SK-N-SH (cell line): ENCODE data around the gene DENND2A. TPM values are rescaled to one million over a fixed set of nuclear protein-coding genes. Genes with fewer than 3 reads are reported as not detected.

ENCODE experiments used
- CTCF ChIA-PET: fragments of 300-600, 350-600 bp; formaldehyde crosslinking; extraction: SDS; loops from one replicate; lab custom pipeline; 2021; lab: Yijun Ruan, JAX
- POLR2A ChIA-PET: fragments of 350-600 bp; sonication (Branson Sonifier 250); formaldehyde crosslinking; extraction: SDS; loops from one replicate; lab custom pipeline; 2020; ENCODE audit warnings: antibody characterized with exemption, inconsistent platforms; lab: Yijun Ruan, JAX
- DNase-seq: peaks from one replicate; pipeline ENCODE4 v3.0.0; 2012
- H2AFZ ChIP-seq: fragments of 200-600 bp; sonication (generic); 2 replicates; pipeline ENCODE4 v1.8.1; 2016; ENCODE audit warnings: antibody characterized with exemption, mild to moderate bottlenecking, low read depth
- H3F3A ChIP-seq: fragments of 200-600 bp; sonication (generic); replicated peaks from 2 replicates; pipeline ENCODE3; 2016; ENCODE audit warnings: antibody characterized with exemption, mild to moderate bottlenecking; ENCODE audit not compliant: insufficient read depth
- H3K27ac ChIP-seq, 2 experiments: fragments of 200-500 bp in 1 of 2; fragments of 200-600 bp in 1 of 2; sonication (Bioruptor generic) in 1 of 2; sonication (generic), shearing (Covaris generic) in 1 of 2; 2 replicates each; pipeline versions ENCODE4 v1.5.1 to v1.6.1; 2014 to 2016; ENCODE audit warnings: low read depth in 2 of 2, inconsistent platforms in 1 of 2, low read length in 1 of 2, mild to moderate bottlenecking in 1 of 2, mixed read lengths in 1 of 2
- H3K27me3 ChIP-seq: fragments of 200-600 bp; sonication (generic), shearing (Covaris generic); 2 replicates; pipeline ENCODE4 v1.6.1; 2016; ENCODE audit warnings: mixed run types; ENCODE audit not compliant: insufficient read depth
- H3K36me3 ChIP-seq, 2 experiments: fragments of 200-500 bp in 1 of 2; fragments of 200-600 bp in 1 of 2; sonication (Bioruptor generic) in 1 of 2; sonication (generic) in 1 of 2; replicated peaks in 1 of 2; 2 replicates each; pipeline versions ENCODE3 to v1.5.1; 2014 to 2016; ENCODE audit warnings: low read length in 1 of 2, mild to moderate bottlenecking in 1 of 2; ENCODE audit not compliant: insufficient read depth in 2 of 2, control insufficient read depth in 1 of 2
- H3K4me1 ChIP-seq, 2 experiments: fragments of 200-500 bp in 1 of 2; fragments of 200-600 bp in 1 of 2; sonication (Bioruptor generic) in 1 of 2; sonication (generic), shearing (Covaris generic) in 1 of 2; 2 replicates each; pipeline versions ENCODE4 v1.5.1 to v1.6.1; 2014 to 2016; ENCODE audit warnings: low read depth in 1 of 2, low read length in 1 of 2, mixed run types in 1 of 2; ENCODE audit not compliant: insufficient read depth in 2 of 2, control insufficient read depth in 1 of 2
- H3K4me2 ChIP-seq: fragments of 200-600 bp; sonication (generic), shearing (Covaris generic); 2 replicates; pipeline ENCODE4 v1.6.1; 2017; ENCODE audit warnings: mixed run types
- H3K4me3 ChIP-seq, 2 experiments: fragments of 200-500 bp in 1 of 2; fragments of 200-600 bp in 1 of 2; sonication (Bioruptor generic) in 1 of 2; sonication (generic), shearing (Covaris generic) in 1 of 2; 2 replicates each; pipeline versions ENCODE4 v1.5.1 to v1.8.1; 2014 to 2016; ENCODE audit warnings: low read depth in 2 of 2, inconsistent platforms in 1 of 2, low read length in 1 of 2, mild to moderate bottlenecking in 1 of 2, mixed read lengths in 1 of 2, moderate library complexity in 1 of 2
- H3K79me2 ChIP-seq: fragments of 200-600 bp; sonication (generic); 2 replicates; pipeline ENCODE4 v1.8.1; 2017; ENCODE audit warnings: mild to moderate bottlenecking; ENCODE audit not compliant: insufficient read depth
- H3K9ac ChIP-seq: fragments of 200-600 bp; sonication (generic); 2 replicates; pipeline ENCODE4 v1.6.1; 2017; ENCODE audit warnings: mixed run types
- H3K9me2 ChIP-seq: fragments of 200-600 bp; sonication (generic); 2 replicates; pipeline ENCODE4 v1.6.1; 2017; ENCODE audit warnings: mixed run types
- H3K9me3 ChIP-seq: fragments of 200-600 bp; sonication (generic); 2 replicates; pipeline ENCODE4 v1.6.1; 2017; ENCODE audit warnings: mixed run types, mild to moderate bottlenecking, moderate library complexity
- H4K20me1 ChIP-seq: fragments of 200-600 bp; sonication (generic); 2 replicates; pipeline ENCODE4 v1.6.1; 2017; ENCODE audit warnings: mild to moderate bottlenecking, mixed run types; ENCODE audit not compliant: insufficient read depth
- CHD2 ChIP-seq: fragments of 150-350 bp; IDR thresholded peaks from 2 replicates; pipeline ENCODE4 v1.6.1; 2018; ENCODE audit warnings: low read length; ENCODE audit not compliant: partially characterized antibody
- EZH2phosphoT487 ChIP-seq: fragments of 200-600 bp; sonication (generic); IDR thresholded peaks from 2 replicates; pipeline ENCODE4 v1.6.1; 2017; ENCODE audit warnings: low read depth, mixed run types, mild to moderate bottlenecking, antibody characterized with exemption, moderate library complexity, borderline replicate concordance
- FOSL2 ChIP-seq: IDR thresholded peaks from 2 replicates; pipeline ENCODE4 v1.4.0; 2012; ENCODE audit warnings: low read depth, mild to moderate bottlenecking, moderate library complexity, borderline replicate concordance
- FOXM1 ChIP-seq: IDR thresholded peaks from 2 replicates; pipeline ENCODE4 v1.4.0; 2012; ENCODE audit warnings: low read depth, mild to moderate bottlenecking
- GABPA ChIP-seq: IDR thresholded peaks from 2 replicates; pipeline ENCODE4 v1.4.0; 2012; ENCODE audit warnings: low read depth, mild to moderate bottlenecking
- GATA2 ChIP-seq: sonication (generic); formaldehyde crosslinking; IDR thresholded peaks from 2 replicates; pipeline ENCODE4 v1.5.0; 2020; ENCODE audit warnings: mild to moderate bottlenecking, missing genetic modification reagents
- JUND ChIP-seq: IDR thresholded peaks from 2 replicates; pipeline ENCODE4 v1.4.0; 2012
- MAX ChIP-seq: IDR thresholded peaks from 2 replicates; pipeline ENCODE4 v1.4.0; 2012; ENCODE audit warnings: low read depth
- MXI1 ChIP-seq: IDR thresholded peaks from 2 replicates; pipeline ENCODE4 v1.6.1; 2012; ENCODE audit warnings: mild to moderate bottlenecking, low read depth, low read length, improper control_type of control experiment
- NFIC ChIP-seq: IDR thresholded peaks from 2 replicates; pipeline ENCODE4 v1.4.0; 2012; ENCODE audit warnings: borderline replicate concordance
- PBX3 ChIP-seq: IDR thresholded peaks from 2 replicates; pipeline ENCODE4; 2012
- RAD21 ChIP-seq: IDR thresholded peaks from 2 replicates; pipeline ENCODE4 v1.6.1; 2012; ENCODE audit warnings: mild to moderate bottlenecking, low read length
- RFX5 ChIP-seq: IDR thresholded peaks from 2 replicates; pipeline ENCODE4 v1.6.1; 2012; ENCODE audit warnings: mild to moderate bottlenecking, improper control_type of control experiment, low read length
- SIN3A ChIP-seq: IDR thresholded peaks from 2 replicates; pipeline ENCODE4 v1.6.1; 2012; ENCODE audit warnings: low read depth, mild to moderate bottlenecking, low read length, moderate library complexity, borderline replicate concordance
- TAF1 ChIP-seq: IDR thresholded peaks from 2 replicates; pipeline ENCODE4 v1.6.1; 2012; ENCODE audit warnings: low read depth, mild to moderate bottlenecking, low read length, moderate library complexity, borderline replicate concordance
- TEAD4 ChIP-seq: IDR thresholded peaks from 2 replicates; pipeline ENCODE4 v1.4.0; 2012; ENCODE audit warnings: mild to moderate bottlenecking, borderline replicate concordance; ENCODE audit not compliant: insufficient read depth
- USF1 ChIP-seq: IDR thresholded peaks from 2 replicates; pipeline ENCODE4 v1.4.0; 2012; ENCODE audit warnings: low read depth, borderline replicate concordance
- USF2 ChIP-seq: fragments of 150-350 bp; IDR thresholded peaks from 2 replicates; pipeline ENCODE4 v1.6.1; 2017; ENCODE audit warnings: antibody characterized with exemption, low read length, low read depth, borderline replicate concordance
- ZBTB33 ChIP-seq: IDR thresholded peaks from 2 replicates; pipeline ENCODE4 v1.4.0; 2012; ENCODE audit warnings: low read depth, borderline replicate concordance
- WGBS: methylation state at CpG from one replicate; pipeline ENCODE4 v1.1.6; 2017; ENCODE audit warnings: low lambda C conversion rate; 5-methylcytosine and 5-hydroxymethylcytosine counted together
- polyA plus RNA-seq, 3 experiments: library from polyadenylated mRNA; depleted of rRNA; stranded (reverse); fragments of >200 nt; gene quantifications; 2 replicates each; pipeline ENCODE4 v1.2.3, GENCODE V29; 2012

DENND2A gene
- polyA plus RNA-seq, 1 of the 3 experiments (the other 2 are of a cell fraction): 3.5 TPM

DNA sequence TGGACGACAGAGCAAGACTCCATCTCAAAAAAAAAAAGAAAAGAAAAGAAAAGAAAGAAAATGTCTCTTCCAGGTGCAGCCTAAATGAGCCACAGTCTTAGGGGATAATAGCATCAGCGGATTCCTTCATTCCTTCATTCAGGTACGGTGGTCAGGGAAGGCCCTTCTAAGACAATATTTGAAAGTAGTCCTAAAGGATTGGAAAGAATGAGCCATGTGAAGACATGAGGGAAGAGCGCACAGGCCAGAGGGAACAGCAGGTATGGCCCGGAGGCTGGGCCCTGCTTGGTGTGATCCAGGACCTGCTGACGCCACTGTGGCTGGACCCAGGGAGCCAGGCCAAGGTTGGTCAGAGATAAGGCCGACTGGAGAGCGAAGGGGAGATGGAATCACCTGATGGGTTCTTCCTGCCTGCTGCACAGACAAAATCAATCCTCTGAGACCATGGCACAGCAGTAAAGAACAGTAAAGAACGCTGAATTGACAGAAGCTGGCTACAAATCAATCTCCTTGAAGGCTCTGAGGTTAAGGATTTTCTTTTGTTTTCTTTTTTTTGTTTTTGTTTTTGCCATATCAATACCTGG lies 145.0 kb downstream of the DENND2A start:
- no peak overlapping the region for H3K9ac ChIP-seq
- ChIA-PET POLR2A (interaction anchor here (0.6 kb wide), 1 partner anchor 166 kb away, joined by 3 read pairs; no protein-coding TSS in a partner anchor), CTCF (interaction anchor here (0.9 to 1.2 kb wide), 2 partner anchors 22 to 158 kb away, joined by 3 to 7 read pairs; no protein-coding TSS in a partner anchor)
- no peak overlapping the region for H3K4me3 ChIP-seq
- no peaks in the 10 kb centered on the region for H3K9me2 ChIP-seq
- no peaks in the 10 kb centered on the region for H3K79me2 ChIP-seq
- TF ChIP-seq SIN3A (no peak), USF2 (no peak), RFX5 (no peak), USF1 (no peak), TEAD4 (no peak), FOXM1 (no peak), GATA2 (CRISPR knock-in tag) (no peak), CHD2 (no peak)
- DNase-seq: no peak
- no peaks in the 10 kb centered on the region for H3K9me3 ChIP-seq
- H3K27ac ChIP-seq: no peak overlapping the region
- no peaks in the 10 kb centered on the region for H3K36me3 ChIP-seq
- no peaks in the 10 kb centered on the region for H3F3A ChIP-seq
- no peaks in the 10 kb centered on the region for H3K4me1 ChIP-seq
- no peaks in the 10 kb centered on the region for H4K20me1 ChIP-seq
- no peaks in the 10 kb centered on the region for H3K27me3 ChIP-seq
- H3K4me2 ChIP-seq: no peak overlapping the region
- WGBS: 84% methylated on average over 9 of the region's 9 CpGs
- no peak overlapping the region for H2AFZ ChIP-seq

DNA sequence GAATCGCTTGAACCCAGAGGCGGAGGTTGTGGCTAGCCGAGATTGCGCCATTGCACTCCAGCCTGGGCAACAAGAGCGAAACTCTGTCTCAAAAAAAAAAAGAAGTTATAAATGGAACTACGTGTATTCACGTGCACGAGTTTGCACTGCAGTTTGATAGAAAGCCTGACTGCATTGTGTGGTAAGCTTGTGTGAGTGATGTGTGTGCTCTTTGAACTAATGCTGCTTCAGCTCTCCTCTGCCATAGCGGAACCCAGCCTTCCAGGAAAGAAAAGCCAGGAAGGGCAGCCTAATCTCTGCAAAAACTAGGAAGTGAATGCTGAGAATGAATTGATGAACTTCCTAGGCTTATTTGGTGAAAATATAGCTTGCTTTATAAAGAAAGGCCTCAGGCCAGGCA lies 145.7 kb downstream of the DENND2A start:
- ChIA-PET CTCF (interaction anchor here (0.9 to 1.2 kb wide), 2 partner anchors 22 to 158 kb away, joined by 3 to 7 read pairs; no protein-coding TSS in a partner anchor), POLR2A (no interaction called here)
- H3K9me3 ChIP-seq: no peaks in the 10 kb centered on the region

More for the DNA sequence above, 145.7 kb downstream of the DENND2A start:
- H3K9ac ChIP-seq: no peak overlapping the region
- no peak overlapping the region for H2AFZ ChIP-seq
- no peak overlapping the region for H3K4me2 ChIP-seq
- H3F3A ChIP-seq: no peaks in the 10 kb centered on the region
- H3K79me2 ChIP-seq: no peaks in the 10 kb centered on the region
- no peaks in the 10 kb centered on the region for H3K27me3 ChIP-seq
- TF ChIP-seq USF1 (no peak), JUND (no peak), TEAD4 (no peak), NFIC (no peak), TAF1 (no peak), ZBTB33 (no peak), MAX (no peak), PBX3 (no peak), MXI1 (no peak), EZH2phosphoT487 (no peak), FOSL2 (no peak), GABPA (no peak), RAD21 (no peak)
- TF ChIP-seq, all 33 proteins: peak for 0
- no peaks in the 10 kb centered on the region for H3K4me1 ChIP-seq
- H3K9me2 ChIP-seq: no peaks in the 10 kb centered on the region
- 93% methylated on average over 9 of the region's 9 CpGs for WGBS
- H4K20me1 ChIP-seq: no peaks in the 10 kb centered on the region
- DNase-seq: no peak
- H3K27ac ChIP-seq: no peak overlapping the region
- no peaks in the 10 kb centered on the region for H3K36me3 ChIP-seq
- no peak overlapping the region for H3K4me3 ChIP-seq
